ENCODE measurements around the gene CCDC102A. TPM values are rescaled to one million over a fixed set of nuclear protein-coding genes. Genes with fewer than 3 reads are reported as not detected.
A peak's percentile ranks its signal among the peaks of the same experiment; 100 is the strongest.

CCDC102A gene
- total and polyA plus RNA-seq, 9 of the 15 experiments (the other 6 are each of a cell fraction or from before 2014, with no cell fraction given), result 0.03 to 4.9 (median 1.4) TPM

- no peak for TF ChIP-seq ZNF277 (CRISPR knock-in tag; IDR thresholded peaks at IDR 0.05; ENCODE audit: borderline replicate concordance)
- peak; percentile 95 for TF ChIP-seq POLR2AphosphoS5 (IDR thresholded peaks at IDR 0.05; ENCODE audit: control insufficient read depth, insufficient read depth, low read depth, low read length)
- TF ChIP-seq, protein P1, sequence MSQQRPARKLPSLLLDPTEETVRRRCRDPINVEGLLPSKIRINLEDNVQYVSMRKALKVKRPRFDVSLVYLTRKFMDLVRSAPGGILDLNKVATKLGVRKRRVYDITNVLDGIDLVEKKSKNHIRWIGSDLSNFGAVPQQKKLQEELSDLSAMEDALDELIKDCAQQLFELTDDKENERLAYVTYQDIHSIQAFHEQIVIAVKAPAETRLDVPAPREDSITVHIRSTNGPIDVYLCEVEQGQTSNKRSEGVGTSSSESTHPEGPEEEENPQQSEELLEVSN (IDR thresholded peaks at IDR 0.05; ENCODE audit: borderline replicate concordance in 1 of 2, extremely low read depth in 1 of 2, insufficient read depth in 1 of 2, insufficient read length in 1 of 2, low read depth in 1 of 2, low read length in 1 of 2, poor library complexity in 1 of 2, severe bottlenecking in 1 of 2), result no peak
- TF ChIP-seq FOXJ2 (tag; IDR thresholded peaks at IDR 0.05), result no peak
- no peak for TF ChIP-seq XRCC4 (IDR thresholded peaks at IDR 0.05; ENCODE audit: extremely low read depth, insufficient read depth, insufficient read length)
- TF ChIP-seq MAX (CRISPR knock-in tag; IDR thresholded peaks at IDR 0.05), result no peak; the same call in none of the 2 replicates
- TF ChIP-seq ZBTB7A (IDR thresholded peaks at IDR 0.05; ENCODE audit: borderline replicate concordance, control insufficient read depth, low read depth, low read length), result 0 out of 2 replicates have a peak, but pooled peaks have one; percentile 47
- TF ChIP-seq CEBPB (tag; IDR thresholded peaks at IDR 0.05), result no peak
- TF ChIP-seq NCOA4 (IDR thresholded peaks at IDR 0.05; ENCODE audit: partially characterized antibody), result no peak
- peak; percentile 71 to 78 for TF ChIP-seq NRF1 (conservative IDR thresholded peaks at IDR 0.05 in 1 of 2, IDR thresholded peaks at IDR 0.05 in 1 of 2)
- TF ChIP-seq SNAPC5 (CRISPR knock-in tag; IDR thresholded peaks at IDR 0.05), result no peak
- no peak for TF ChIP-seq ZNF124 (CRISPR knock-in tag; IDR thresholded peaks at IDR 0.05)
- peak in 1 of 2 experiments; percentile 23; a peak in 1 of 4 replicates for TF ChIP-seq SIX5 (IDR thresholded peaks at IDR 0.05; ENCODE audit: borderline replicate concordance in 1 of 2, insufficient read depth in 1 of 2, low read depth in 1 of 2, low read length in 2 of 2)
- no peak for TF ChIP-seq ZNF75A (CRISPR knock-in tag; IDR thresholded peaks at IDR 0.05)
- TF ChIP-seq ZNF431 (CRISPR knock-in tag; IDR thresholded peaks at IDR 0.05), result no peak
- TF ChIP-seq, protein P2, sequence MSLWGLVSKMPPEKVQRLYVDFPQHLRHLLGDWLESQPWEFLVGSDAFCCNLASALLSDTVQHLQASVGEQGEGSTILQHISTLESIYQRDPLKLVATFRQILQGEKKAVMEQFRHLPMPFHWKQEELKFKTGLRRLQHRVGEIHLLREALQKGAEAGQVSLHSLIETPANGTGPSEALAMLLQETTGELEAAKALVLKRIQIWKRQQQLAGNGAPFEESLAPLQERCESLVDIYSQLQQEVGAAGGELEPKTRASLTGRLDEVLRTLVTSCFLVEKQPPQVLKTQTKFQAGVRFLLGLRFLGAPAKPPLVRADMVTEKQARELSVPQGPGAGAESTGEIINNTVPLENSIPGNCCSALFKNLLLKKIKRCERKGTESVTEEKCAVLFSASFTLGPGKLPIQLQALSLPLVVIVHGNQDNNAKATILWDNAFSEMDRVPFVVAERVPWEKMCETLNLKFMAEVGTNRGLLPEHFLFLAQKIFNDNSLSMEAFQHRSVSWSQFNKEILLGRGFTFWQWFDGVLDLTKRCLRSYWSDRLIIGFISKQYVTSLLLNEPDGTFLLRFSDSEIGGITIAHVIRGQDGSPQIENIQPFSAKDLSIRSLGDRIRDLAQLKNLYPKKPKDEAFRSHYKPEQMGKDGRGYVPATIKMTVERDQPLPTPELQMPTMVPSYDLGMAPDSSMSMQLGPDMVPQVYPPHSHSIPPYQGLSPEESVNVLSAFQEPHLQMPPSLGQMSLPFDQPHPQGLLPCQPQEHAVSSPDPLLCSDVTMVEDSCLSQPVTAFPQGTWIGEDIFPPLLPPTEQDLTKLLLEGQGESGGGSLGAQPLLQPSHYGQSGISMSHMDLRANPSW (CRISPR knock-in tag; IDR thresholded peaks at IDR 0.05), result no peak
- peak; percentile 88 for TF ChIP-seq HMGN3 (IDR thresholded peaks at IDR 0.05; ENCODE audit: borderline replicate concordance, extremely low read depth, insufficient read length, low read depth, low read length)
- no peak for TF ChIP-seq E2F1 (CRISPR knock-in tag; IDR thresholded peaks at IDR 0.05)
- TF ChIP-seq WHSC1 (IDR thresholded peaks at IDR 0.05; ENCODE audit: low read length), result no peak
Observed at GRCh38 chr16:57462209-57462977, 74.0 kb downstream of the CCDC102A start, which contains the start of gene POLR2C (continued).

All from K562 (cell line).